Fibroblast of the aortic adventitia (primary cell): ENCODE data around the gene MYO16. TPM values are rescaled to one million over a fixed set of nuclear protein-coding genes. Genes with fewer than 3 reads are reported as not detected.
A peak's percentile ranks its signal among the peaks of the same experiment; 100 is the strongest.

Experiments used
- DNase-seq: peaks from one replicate; pipeline ENCODE4 v3.0.0-alpha.2; 2010; ENCODE audit warnings: low read depth
- H3K4me3 ChIP-seq: 2 replicates; pipeline ENCODE4 v1.5.1; 2011; ENCODE audit warnings: low read depth, mild to moderate bottlenecking, control low read depth, low read length, moderate library complexity
- CTCF ChIP-seq: IDR thresholded peaks from 2 replicates; pipeline ENCODE4 v1.5.1; 2011; ENCODE audit warnings: mild to moderate bottlenecking, low read length, control low read depth, inconsistent platforms; ENCODE audit not compliant: insufficient read depth
- total RNA-seq: library from RNA; depleted of rRNA; stranded (reverse); fragments of >200 nt; gene quantifications from 2 replicates; pipeline ENCODE4 v1.2.3, GENCODE V29; 2012; ENCODE audit warnings: low replicate concordance

The MYO16 gene
- total RNA-seq, 1 donor = under 0.01 TPM

GRCh38 chr13:108927615-108928014, 298.2 kb downstream of the MYO16 start:
- no peak for DNase-seq
- no peak for TF ChIP-seq CTCF
- H3K4me3 ChIP-seq = no peak overlapping the region

GRCh38 chr13:108929532-108930206, 300.3 kb downstream of the MYO16 start:
- DNase-seq = peak; percentile 62
- no peak overlapping the region for H3K4me3 ChIP-seq
- no peak for TF ChIP-seq CTCF

GRCh38 chr13:108932196-108932595, 302.8 kb downstream of the MYO16 start:
- no peak for DNase-seq
- H3K4me3 ChIP-seq = no peak overlapping the region
- no peak for TF ChIP-seq CTCF

DNA sequence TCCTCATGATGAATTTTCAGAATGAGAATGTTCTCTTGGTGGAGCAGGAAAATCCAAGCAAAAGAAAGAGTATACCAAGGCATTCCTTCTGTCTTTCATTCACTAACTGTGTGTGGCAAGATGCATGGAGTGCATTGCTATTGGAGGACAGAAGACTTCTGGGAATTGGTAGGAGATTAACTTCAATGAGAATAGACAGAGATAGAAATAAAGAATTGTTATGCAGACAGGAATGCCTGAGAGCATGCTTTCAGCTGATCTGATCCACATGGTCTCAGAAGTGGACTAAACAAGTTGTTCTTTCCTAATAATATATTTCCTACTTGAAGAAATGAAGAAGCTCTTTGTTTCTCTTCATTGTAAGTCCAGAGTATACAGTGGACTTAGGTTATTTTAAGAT, 303.6 kb downstream of the MYO16 start:
- peak; percentile 27 for DNase-seq
- no peak for TF ChIP-seq CTCF
- no peak overlapping the region for H3K4me3 ChIP-seq

DNA sequence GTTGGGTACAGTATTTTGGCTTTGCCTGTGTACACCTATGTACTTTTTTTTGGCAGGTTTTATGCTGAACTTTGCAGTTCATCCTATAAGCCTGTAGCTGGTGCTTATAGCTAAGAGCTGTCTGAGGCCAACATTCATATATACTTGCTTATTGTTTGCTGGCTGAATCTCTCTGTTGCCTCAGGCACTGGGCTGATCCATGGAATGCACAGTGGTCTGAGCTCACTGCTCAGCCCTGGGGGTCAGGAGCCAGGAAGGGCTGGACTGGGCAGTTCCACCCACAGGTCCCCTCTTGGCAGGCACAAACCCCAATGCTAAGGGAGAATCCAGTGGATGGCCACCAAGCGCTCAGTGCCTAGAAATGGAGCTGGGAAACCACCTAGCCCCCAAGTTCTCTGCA, 308.7 kb downstream of the MYO16 start:
- TF ChIP-seq CTCF = no peak
- DNase-seq = no peak
- no peak overlapping the region for H3K4me3 ChIP-seq

DNA sequence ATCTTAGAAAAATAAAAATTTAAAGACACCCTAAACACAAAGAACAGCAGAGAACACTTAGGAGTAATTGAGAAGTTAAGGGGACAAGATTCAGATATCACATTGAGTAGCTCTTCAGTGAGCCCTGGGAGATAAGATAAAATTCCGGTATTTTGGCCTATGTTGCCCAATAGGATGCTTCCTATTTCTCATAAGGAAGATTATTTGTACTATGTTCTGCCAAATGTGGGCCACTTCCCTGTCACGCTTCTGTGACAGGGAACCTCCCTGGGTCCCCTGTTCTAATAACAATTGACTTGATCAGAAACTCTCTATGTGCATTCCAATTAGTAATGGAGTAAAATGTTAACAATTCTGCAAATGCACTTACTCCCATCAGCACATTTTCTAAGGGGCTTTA, 310.7 kb downstream of the MYO16 start:
- no peak for DNase-seq
- no peak overlapping the region for H3K4me3 ChIP-seq
- TF ChIP-seq CTCF = no peak

DNA sequence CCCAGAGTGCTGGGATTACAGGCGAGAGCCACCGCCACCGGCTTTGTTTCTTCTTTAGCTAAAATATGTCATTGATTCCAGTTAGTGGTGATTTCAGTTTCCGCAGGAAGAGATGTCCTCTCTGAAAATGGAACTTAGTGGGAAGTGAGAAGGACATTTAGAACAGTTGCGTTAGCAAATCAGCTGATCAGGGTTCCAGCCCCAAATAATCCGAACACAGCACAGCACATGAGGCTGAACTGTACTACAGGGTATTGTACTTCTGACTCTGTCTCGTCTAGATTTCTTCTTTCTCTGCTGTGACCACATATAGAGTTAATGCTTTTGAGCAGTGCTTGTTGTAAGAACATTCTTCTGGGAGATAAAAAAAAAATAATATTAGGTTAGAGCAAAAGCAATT, 314.4 kb downstream of the MYO16 start:
- no peak for DNase-seq
- TF ChIP-seq CTCF = no peak

More for the DNA sequence above, 314.4 kb downstream of the MYO16 start:
- H3K4me3 ChIP-seq = no peak overlapping the region
